Adipose tissue (tissue), 3 donors: ENCODE results near the gene TRMT5. TPM values are rescaled to one million over a fixed set of nuclear protein-coding genes. Genes with fewer than 3 reads are reported as not detected.

Experiments
- H3K27ac ChIP-seq: one replicate; pipeline ENCODE4 v1.5.1; 2013; ENCODE audit warnings: low read depth, low read length
- WGBS, 3 donors: extraction: QIAGEN DNeasy Blood & Tissue Kit; methylation state at CpG; one replicate each; pipeline ENCODE4 v1.1.7; 2013; 5-methylcytosine and 5-hydroxymethylcytosine counted together
- polyA plus RNA-seq, 3 donors: library from polyadenylated mRNA; stranded (reverse); fragments of 200-250 nt; gene quantifications; one replicate each; pipeline ENCODE4 v1.2.3, GENCODE V29; 2013
- donor health status: healthy with polysubstance abuse.
- donor health status: Bipolar disorder and iron deficiency.
- donor health status: healthy.

TRMT5 gene
- polyA plus RNA-seq, 3 donors = 4.3 to 9.7 (median 6.0) TPM

DNA sequence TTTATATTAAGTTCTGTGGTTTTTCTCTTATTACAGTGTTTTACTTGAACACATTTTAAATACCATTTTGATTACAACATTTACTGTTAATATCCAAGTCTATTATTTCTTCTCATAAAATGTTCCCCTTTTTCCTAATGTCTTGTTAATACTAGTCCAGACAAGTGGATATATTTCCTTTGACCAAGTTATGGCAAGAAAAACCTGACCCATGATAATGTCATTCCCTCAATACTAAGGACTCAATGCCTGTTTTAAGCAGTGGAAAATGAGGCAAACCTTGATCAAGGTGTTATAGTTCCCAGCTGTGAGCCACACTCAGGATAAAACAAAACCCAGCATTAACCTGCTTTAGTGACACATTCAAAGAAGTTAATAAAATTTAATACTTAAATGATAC is 12.2 kb downstream of the TRMT5 start:
- H3K27ac ChIP-seq = no peak overlapping the region

DNA sequence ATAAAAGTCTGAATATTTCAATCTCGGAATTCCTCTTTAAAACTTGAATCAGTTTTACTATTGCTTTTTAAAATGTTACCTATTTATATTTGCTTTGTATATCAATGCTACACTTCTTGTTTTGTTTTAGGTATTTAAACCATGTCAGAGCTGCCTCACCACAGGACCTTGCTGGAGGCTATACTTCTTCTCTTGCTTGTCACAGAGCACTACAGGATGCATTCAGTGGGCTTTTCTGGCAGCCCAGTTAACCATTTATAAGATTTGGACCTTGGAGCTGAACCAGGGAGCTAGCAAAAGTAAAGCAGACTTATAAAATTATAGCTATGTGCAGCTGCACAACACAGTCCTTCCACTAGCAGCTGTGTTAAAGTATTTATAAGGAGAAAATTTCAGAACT is 12.8 kb downstream of the TRMT5 start:
- no peak overlapping the region for H3K27ac ChIP-seq
- 84 to 93% (median 93%) methylated on average over 1 of the region's 1 CpG for WGBS, 3 donors

DNA sequence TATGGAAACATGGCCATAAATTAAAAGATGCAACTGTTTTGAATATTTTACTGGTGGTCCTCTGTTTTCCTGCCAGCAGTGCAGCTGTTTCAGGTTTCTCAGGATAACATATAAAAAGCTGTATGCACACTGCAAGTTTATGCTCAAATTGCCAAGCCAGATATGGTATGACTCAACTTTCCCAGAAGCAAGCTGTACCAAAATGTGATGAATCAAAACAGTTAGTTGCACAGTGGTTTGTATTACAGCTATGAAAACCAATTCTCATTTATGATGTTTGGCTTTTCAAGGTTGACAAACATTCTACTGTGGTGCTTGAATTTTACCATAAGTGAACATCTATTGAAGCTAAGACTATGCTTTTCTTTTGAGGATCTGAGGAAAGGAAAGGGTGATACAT is 15.5 kb downstream of the TRMT5 start:
- H3K27ac ChIP-seq = no peak overlapping the region

DNA sequence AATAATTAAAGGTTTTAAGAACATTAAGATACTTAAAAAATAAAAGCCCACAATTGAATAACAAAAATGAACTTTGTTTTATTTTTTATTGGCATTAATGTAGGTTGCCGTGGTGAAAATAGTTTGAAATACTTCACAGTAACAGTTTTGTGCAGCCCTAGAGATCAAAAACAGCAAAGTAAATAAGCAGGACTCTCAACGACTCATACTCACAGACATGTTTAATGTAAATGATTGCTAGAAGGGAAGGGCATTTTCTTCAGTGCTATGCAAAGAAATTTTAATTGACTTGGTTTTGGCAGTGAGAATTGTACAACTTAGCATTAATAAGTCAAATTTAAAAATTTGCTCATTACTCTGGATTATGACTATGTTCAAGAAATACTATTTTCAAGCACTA is 16.0 kb downstream of the TRMT5 start:
- H3K27ac ChIP-seq = no peak overlapping the region
- 56 to 77% (median 74%) methylated on average over 2 of the region's 2 CpGs for WGBS, 3 donors

DNA sequence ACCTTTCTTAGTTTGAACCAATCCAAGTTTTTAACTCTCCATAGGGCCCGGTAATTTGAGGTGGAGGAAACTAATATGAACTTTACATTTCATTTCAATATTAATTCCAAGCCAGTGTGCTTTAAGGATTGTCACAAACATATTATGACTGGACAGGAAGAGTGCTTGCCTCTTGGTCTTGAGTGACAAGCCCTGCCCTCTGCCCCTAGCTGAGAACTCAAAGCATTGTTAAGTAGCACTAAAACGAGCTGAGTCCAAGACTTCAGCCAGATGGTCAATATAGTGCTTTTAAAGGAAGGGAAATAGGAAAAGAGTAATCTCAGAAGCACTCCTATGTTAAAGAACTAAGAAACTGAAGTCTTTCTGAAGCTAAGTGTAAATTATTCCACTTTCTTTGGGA is 17.1 kb downstream of the TRMT5 start:
- WGBS, 3 donors = 65 to 77% (median 71%) methylated on average over 2 of the region's 2 CpGs
- H3K27ac ChIP-seq = no peak overlapping the region

DNA sequence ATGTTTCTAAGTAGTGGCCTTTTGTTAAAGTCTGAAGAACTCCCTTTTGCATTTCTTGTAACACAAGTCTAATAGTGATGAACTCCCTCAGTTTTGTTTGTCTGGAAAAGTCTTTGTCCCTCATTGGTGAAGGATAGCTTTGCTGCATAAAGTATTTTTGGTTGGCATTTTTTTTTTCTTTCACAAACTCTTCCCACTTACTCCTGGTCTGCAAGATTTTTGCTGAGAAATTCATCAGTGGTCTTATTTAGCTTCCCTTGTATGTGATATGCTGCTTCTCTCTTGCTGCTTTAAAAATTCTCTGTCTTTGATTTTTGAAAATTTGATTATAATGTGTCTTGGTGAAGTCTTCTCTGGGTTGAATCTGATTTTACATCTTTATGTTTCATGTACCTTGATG is 22.7 kb downstream of the TRMT5 start:
- no peak overlapping the region for H3K27ac ChIP-seq

DNA sequence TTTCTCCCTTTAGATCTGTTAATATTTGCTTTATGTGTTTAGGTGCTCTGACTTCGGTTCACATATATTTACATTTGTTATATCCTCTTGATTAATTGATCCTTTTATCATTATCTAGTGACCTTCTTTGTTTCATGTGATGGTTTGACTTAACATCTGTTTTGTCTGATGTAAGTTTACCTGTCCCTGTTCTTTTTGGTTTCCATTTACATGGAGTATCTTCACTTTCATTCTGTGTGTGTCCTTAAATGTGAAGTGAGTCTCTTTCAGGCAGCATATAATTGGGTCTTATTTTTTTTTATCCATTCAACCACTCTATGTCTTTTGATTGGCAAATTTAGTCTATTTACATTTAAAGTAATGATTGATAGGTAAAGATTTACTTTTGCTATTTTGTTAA is 24.2 kb downstream of the TRMT5 start:
- 64 to 93% (median 88%) methylated on average over 1 of the region's 1 CpG for WGBS, 3 donors
- no peak overlapping the region for H3K27ac ChIP-seq

DNA sequence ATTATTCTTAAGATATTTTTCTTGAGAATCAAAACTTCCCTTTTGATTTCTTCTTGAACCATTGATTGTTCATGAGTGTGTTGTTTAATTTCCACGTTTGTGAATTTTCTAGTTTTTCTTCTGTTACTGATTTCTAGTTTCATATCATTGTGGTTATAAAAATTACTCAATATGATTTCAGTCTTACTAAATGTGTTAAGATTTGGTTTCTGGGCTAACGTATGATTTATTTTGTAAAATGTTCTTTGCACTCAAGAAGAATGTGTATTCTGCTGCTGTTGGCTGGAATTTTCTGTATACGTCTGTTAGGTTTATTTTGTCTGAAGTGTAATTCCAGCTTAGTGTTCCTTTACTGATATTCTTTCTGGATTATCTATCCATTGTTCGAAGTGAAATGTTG is 24.7 kb downstream of the TRMT5 start:
- no peak overlapping the region for H3K27ac ChIP-seq
- WGBS, 3 donors = 77 to 93% (median 84%) methylated on average over 4 of the region's 4 CpGs

DNA sequence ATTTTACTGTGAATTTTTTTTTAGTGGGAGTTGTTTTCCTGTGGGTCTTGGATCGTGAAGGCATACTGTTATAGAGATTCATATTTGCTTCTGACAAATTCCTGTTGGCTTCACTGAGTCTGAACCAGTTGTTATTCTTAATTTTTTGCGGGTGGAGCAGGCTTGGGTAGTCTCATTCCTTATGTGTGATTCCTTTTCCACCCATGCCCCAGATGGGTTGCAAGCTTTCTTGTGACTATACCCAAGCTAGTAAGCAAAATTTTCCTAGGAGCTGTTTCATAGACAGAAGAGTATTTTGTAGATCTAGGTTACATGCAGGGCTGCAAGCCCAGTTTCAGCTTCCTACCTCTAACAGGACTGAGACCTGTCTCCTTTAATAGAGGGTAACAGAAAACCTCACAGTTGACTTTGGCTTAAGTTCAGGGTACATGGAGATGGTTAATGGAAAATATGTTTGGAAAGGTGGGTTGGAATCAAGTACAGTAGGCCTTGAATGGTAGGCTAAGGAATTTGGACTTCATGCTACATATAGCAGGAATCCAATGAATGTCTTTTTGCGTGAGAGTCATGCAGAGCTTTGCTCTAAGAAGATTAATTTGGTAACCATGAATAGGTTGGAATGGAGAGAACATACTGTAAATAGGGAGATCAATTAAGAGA is 29.0 kb downstream of the TRMT5 start:
- H3K27ac ChIP-seq = no peak overlapping the region
- WGBS, 3 donors = 51 to 62% (median 60%) methylated on average over 3 of the region's 3 CpGs

DNA sequence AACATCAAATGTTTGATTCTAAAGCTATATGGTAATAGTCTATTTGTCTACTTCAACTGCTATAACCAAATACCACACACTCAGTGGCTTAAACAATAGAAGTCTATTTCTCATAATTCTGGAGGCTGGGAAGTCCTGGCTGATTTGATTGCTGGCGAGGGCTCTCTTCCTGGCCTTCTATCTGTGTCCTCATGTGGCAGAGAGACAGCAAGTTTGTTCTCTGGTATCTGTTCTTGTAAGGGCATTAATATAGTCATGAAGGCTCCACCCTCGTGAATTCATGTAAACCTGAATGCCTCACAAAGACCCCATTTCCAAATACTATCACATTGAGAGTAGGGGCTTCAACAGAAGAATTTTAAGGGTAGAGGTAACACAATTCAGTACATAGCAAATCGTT is 34.1 kb downstream of the TRMT5 start:
- H3K27ac ChIP-seq = no peak overlapping the region
- 88 to 96% (median 94%) methylated on average over 3 of the region's 3 CpGs for WGBS, 3 donors

DNA sequence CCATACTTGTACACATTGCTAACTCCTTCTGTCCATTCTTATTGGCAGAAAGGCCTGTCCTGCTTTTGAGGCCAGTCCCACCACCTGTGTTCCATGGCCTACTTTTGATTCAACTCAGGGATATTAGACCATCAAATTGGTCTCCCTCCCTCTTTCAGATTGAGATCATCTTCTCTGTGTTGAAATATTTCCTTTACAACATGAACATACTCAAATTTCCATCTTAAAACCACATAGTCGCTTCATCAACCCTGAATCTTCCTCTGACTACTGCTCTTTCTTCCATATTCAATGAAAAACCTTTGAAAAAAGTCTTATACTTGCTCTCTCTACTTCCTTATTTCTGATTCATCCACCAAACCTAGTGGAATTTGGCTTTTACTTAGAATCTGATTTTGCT is 34.9 kb downstream of the TRMT5 start:
- 56 to 90% (median 72%) methylated on average over 1 of the region's 1 CpG for WGBS, 3 donors
- no peak overlapping the region for H3K27ac ChIP-seq

DNA sequence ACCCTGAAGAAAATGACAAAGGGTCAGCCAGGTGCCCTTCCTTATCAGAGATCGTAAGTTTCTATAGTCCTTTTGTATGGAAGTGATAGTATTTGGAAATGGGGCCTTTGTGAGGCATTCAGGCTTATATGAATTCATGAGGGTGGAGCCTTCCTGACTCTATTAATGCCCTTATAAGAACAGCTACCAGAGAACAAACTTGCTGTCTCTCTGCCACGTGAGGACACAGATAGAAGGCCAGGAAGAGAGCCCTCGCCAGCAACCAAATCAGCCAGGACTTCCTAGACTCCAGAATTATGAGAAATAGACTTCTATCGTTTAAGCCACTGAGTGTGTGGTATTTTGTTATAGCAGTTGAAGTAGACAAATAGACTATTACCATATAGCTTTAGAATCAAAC is 36.7 kb downstream of the TRMT5 start:
- no peak overlapping the region for H3K27ac ChIP-seq
- WGBS, 3 donors = 65 to 67% (median 66%) methylated on average over 4 of the region's 4 CpGs

DNA sequence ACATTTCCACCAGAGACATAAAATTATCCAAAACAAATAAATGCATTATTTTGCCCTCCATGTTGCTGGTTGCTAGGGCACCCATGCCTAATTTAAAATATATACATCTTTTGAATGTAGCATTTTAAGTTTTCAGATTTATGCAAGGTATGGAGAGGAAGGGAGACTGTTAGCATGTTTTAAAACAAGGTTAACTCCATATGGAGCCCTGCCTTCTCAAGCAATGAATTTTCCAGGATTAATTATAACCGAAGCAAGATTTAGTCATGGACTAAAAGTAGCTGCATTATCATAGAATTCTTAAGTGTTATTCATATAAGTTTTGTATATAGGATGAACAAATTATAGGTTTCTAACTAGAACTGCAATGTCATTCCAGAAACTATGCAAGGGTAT is 37.2 kb downstream of the TRMT5 start:
- 98 to 100% (median 100%) methylated on average over 1 of the region's 1 CpG for WGBS, 3 donors
- H3K27ac ChIP-seq = no peak overlapping the region

DNA sequence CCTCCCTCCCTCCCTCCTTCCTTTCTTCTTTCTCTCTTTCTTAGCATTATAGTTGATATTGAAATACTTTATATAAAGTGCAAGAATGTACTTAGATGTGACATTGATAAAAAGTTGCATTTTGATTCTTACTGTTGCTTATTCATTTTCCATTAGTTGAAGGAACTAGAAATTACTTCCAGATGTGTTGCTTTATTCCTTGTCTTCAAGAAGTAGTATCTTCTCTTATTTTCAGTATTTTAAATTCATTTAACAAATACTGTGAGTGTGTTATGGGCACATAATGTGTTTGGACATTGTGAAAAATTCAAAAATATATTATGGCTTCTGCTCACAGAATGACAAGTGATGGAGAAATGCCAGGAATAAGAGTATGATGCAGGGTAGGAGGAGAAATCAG is 45.6 kb downstream of the TRMT5 start:
- H3K27ac ChIP-seq = no peak overlapping the region

DNA sequence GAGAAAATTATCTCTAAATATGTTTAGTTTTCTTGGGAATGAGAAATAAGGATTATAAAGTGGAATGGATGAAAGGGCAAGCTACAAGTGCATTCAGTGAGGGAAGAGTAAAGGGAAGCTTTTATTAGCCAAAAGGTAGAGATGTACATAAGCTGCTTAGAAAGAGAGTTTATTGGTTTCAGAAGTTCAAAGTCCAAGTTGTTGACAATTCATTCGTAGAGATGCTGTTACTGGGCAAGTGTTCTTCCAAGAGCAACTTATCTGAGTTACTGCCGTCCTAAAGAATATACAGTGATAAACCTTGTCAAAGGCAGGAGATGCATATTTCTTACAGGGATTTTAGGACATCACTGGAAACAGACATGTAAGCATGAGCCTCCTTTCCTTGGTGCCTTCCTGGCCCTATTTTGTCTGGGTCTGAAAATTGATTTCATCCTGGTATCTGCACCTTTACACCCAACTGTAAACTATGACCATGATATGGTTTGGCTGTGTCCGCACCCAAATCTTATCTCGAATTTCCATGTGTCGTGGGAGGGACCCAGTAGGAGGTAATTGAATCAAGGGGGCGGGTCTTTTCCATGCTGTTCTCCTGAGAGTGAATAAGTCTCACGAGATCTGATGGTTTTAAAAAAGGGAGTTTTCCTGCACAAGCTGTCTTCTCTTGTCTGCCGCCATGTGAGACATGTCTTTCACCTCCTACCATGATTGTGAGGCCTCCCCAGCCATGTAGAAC is 46.8 kb downstream of the TRMT5 start:
- no peak overlapping the region for H3K27ac ChIP-seq
- WGBS, 3 donors = 80 to 91% (median 88%) methylated on average over 8 of the region's 8 CpGs

DNA sequence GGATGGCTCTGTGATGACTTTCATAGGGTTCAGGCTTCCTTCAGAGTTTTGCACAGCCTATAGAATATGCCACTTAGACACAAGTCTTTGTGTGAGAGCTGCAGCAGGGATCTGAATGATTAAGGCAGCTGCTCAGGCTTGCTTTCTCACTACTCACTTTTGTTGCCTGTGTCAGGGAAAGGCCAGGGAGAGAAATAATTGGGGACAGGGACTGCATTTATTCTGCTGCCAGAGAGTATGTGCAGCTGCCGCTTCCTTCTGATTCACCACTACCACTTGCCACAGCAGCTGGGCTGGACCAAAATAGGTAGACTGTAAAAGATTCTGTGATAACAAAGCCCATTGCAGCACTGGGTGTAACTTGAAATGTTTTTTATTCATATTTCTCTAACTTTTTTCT is 49.7 kb downstream of the TRMT5 start:
- WGBS, 3 donors = 90 to 96% (median 96%) methylated on average over 1 of the region's 1 CpG
- no peak overlapping the region for H3K27ac ChIP-seq

DNA sequence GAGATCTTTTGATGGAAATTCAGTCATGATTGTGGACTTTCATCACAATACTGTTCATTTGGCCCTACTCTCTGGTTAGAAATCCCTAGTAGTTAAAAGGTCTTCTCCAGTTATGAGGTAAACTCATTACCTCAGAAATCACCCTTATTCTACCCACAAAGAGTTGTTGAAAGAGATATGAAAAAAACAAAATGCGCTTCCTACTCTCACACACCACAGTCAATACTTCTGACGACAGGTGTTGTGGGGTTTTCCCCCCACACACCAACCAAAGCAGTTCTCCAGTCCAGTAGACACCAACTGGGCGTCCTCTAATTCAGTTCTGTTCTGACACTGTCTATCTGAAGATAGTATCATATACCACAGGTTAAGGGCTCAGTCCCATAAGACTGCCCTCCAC is 54.9 kb downstream of the TRMT5 start:
- H3K27ac ChIP-seq = no peak overlapping the region
- WGBS, 3 donors = 95 to 98% (median 95%) methylated on average over 3 of the region's 3 CpGs

DNA sequence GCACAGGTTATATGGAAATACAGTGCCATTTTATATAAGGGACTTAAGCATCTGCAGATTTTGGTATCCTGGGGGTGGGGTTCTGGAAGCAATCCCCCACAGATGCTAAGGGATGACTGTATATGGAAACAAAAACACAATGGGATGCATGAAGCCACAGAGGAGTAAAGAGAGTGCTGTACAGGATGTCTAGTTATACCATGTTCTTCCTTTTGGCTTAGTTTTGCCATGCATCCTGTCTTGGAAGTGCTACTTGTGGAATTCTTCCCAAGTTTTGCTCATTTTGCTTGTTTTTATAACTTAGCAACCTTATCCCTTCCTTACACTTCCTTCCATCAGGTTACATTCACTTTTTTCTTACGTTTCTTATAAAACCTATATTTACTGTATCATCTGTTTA is 55.6 kb downstream of the TRMT5 start:
- H3K27ac ChIP-seq = no peak overlapping the region
- WGBS, 3 donors = 66 to 81% (median 71%) methylated on average over 1 of the region's 1 CpG

DNA sequence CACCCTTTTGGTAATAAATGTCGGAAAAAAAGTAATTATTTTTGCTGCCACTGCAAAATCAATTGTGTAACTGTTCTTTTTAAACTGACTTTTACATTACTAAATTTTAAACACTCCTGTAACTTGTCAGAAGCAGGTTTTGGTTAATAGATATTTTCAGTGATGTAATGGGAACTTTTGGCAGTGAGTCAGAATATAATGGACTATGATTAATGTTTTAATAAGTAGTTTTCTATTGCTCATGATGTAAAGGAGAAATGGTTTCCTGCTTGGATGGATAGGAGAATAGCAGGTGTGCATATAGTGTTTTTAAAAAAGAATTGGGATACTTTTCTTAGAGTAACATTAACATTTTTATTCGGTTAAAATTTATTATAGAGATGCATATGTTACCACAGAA is 58.8 kb downstream of the TRMT5 start:
- WGBS, 3 donors = 74 to 88% (median 81%) methylated on average over 2 of the region's 2 CpGs
- H3K27ac ChIP-seq = no peak overlapping the region
